Heart right ventricle (tissue), 16 donors: Measurements from ENCODE around the gene PAPPA. TPM values are rescaled to one million over a fixed set of nuclear protein-coding genes. Genes with fewer than 3 reads are reported as not detected.

ENCODE experiments used
- ATAC-seq, 8 donors: fragments of 200-7000 bp; cut with Tn5 transposase; one replicate each; pipeline ENCODE4 v1.9.1; 2020; ENCODE audit warnings: mild to moderate bottlenecking in 8 of 8, moderate library complexity in 8 of 8, moderate number of reproducible peaks in 1 of 8
- DNase-seq, 2 donors: peaks; one replicate each; pipeline ENCODE4 v3.0.0-alpha.2; 2020
- H3K27ac ChIP-seq, 10 donors: fragments of 200-600 bp; sonication (generic) in 2 of 10; one replicate each; pipeline versions ENCODE4 v1.5.0 to v1.8.0; 2020 to 2022; ENCODE audit warnings: mild to moderate bottlenecking in 3 of 10
- H3K27me3 ChIP-seq, 7 donors: fragments of 200-600 bp; one replicate each; pipeline ENCODE4 v1.8.0; 2021 to 2022; ENCODE audit warnings: mild to moderate bottlenecking in 2 of 7
- H3K36me3 ChIP-seq, 9 donors: fragments of 200-600 bp; sonication (generic) in 1 of 9; one replicate each; pipeline versions ENCODE4 v1.5.0 to v1.8.0; 2020 to 2022; ENCODE audit warnings: mild to moderate bottlenecking in 2 of 9
- H3K4me1 ChIP-seq, 9 donors: fragments of 200-600 bp; sonication (generic) in 1 of 9; one replicate each; pipeline versions ENCODE4 v1.5.0 to v1.8.0; 2020 to 2022; ENCODE audit warnings: mild to moderate bottlenecking in 4 of 9
- H3K4me3 ChIP-seq, 10 donors: fragments of 200-600 bp; sonication (generic) in 2 of 10; one replicate each; pipeline versions ENCODE4 v1.5.0 to v1.8.0; 2020 to 2022; ENCODE audit warnings: mild to moderate bottlenecking in 7 of 10, moderate library complexity in 2 of 10
- H3K9me3 ChIP-seq, 11 donors: fragments of 200-600 bp in 10 of 11; sonication (generic) in 2 of 11; one replicate each; pipeline versions ENCODE4 v1.5.0 to v1.8.0; 2013 to 2022; ENCODE audit warnings: mild to moderate bottlenecking in 2 of 11, control low read depth in 1 of 11, moderate library complexity in 1 of 11
- WGBS, 2 donors: extraction: QIAGEN DNeasy Blood & Tissue Kit; methylation state at CpG; one replicate each; pipeline ENCODE4 v1.1.7; 2013; ENCODE audit warnings: inconsistent platforms in 1 of 2; 5-methylcytosine and 5-hydroxymethylcytosine counted together
- intact Hi-C, 10 donors: fragments of 100-400 bp; cut with DNase I; formaldehyde crosslinking; loops; one replicate each; pipeline versions ENCODE4 v1.11.1 to v1.14.2; 2022
- polyA plus RNA-seq, 2 donors: library from polyadenylated mRNA; stranded (reverse); fragments of 200-250 nt; gene quantifications; one replicate each; pipeline ENCODE4 v1.2.3, GENCODE V29; 2013
- total RNA-seq, 10 donors: library from RNA; stranded (reverse); fragmentation: NEBNext Ultra II Directional in 3 of 10; extraction: Animal tissue kit (Norgen Biotek cat#: 25700) in 3 of 10; gene quantifications; one replicate each; pipeline versions ENCODE4 v1.2.1 to v1.2.4, GENCODE V29; 2021 to 2023
- TF ChIP-seq, protein P1 (sequence below), 9 donors: fragments of 200-600 bp; sonication (generic) in 2 of 9; IDR thresholded peaks; one replicate each; pipeline versions ENCODE4 v1.5.0 to v1.8.0; 2021 to 2022; ENCODE audit warnings: antibody characterized with exemption in 9 of 9, mild to moderate bottlenecking in 5 of 9, moderate library complexity in 1 of 9
- donor health status: Arrhythmogenic right ventricular cardiomyopathy.
- donor health status: ischemic (EF 13 %, LVEDD 7.1; RV severe dilation, severe dysfunction).
- donor health status: healthy with polysubstance abuse.
- donor health status: DM: no; HTN: yes; CAD: no.
- donor health status: DM: no; HTN: no; CAD: no.
- donor health status: ischemic (EF 25% LVEDD 6.9; RV normal size, moderate dysfunction).
- donor health status: ischemic (EF 25% LVEDD 5.7; RV mildly dilated, moderate dysfunction).
- donor health status: healthy.
- donor health status: DM: yes; HTN: yes; CAD: no.
- donor health status: Ischemic cardiomyopathy.
- donor health status: ischemic (EF 35%, LVEDD 5.7; RV mildly dilated, moderate dysfunction).
- donor health status: nonischemic (EF 11% LVEDD 7.7; RV severe dilation, severe dysfunction).
- donor health status: DM: yes; HTN: yes; CAD: no.
- donor health status: PGD.
- donor health status: ischemic (EF 29% LVEDD 5.4; RV normal size, mild dysfunction).
- donor health status: nonischemic (EF 23%, LVEDD 6.1; RV moderate dilation, normal function).

The PAPPA gene
- total and polyA plus RNA-seq, 12 donors, result 0.15 to 3.4 (median 1.2) TPM

- no peak for DNase-seq
- TF ChIP-seq, protein P1, sequence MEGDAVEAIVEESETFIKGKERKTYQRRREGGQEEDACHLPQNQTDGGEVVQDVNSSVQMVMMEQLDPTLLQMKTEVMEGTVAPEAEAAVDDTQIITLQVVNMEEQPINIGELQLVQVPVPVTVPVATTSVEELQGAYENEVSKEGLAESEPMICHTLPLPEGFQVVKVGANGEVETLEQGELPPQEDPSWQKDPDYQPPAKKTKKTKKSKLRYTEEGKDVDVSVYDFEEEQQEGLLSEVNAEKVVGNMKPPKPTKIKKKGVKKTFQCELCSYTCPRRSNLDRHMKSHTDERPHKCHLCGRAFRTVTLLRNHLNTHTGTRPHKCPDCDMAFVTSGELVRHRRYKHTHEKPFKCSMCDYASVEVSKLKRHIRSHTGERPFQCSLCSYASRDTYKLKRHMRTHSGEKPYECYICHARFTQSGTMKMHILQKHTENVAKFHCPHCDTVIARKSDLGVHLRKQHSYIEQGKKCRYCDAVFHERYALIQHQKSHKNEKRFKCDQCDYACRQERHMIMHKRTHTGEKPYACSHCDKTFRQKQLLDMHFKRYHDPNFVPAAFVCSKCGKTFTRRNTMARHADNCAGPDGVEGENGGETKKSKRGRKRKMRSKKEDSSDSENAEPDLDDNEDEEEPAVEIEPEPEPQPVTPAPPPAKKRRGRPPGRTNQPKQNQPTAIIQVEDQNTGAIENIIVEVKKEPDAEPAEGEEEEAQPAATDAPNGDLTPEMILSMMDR (IDR thresholded peaks at IDR 0.05), result no peak
- no peak for ATAC-seq
- Histone ChIP-seq H3K4me1 (no peaks in the 10 kb centered on the region), H3K4me3 (no peak overlapping the region), H3K9me3 (peaks cover 0 to 8% (median 0%) of the 10 kb centered on the region in 11 donors), H3K27ac (no peak overlapping the region), H3K36me3 (no peaks in the 10 kb centered on the region), H3K27me3 (no peaks in the 10 kb centered on the region)
- 46 to 49% methylated on average over 6 of the region's 6 CpGs for WGBS, 2 donors
- intact Hi-C loops, result loop anchor here in 5 of 10 donors (10.0 kb wide), 2 partner anchors 231 to 521 kb away; no protein-coding TSS in a partner anchor
These were observed 37.7 kb upstream of the PAPPA start for GRCh38 chr9:116115761-116116353.

DNA sequence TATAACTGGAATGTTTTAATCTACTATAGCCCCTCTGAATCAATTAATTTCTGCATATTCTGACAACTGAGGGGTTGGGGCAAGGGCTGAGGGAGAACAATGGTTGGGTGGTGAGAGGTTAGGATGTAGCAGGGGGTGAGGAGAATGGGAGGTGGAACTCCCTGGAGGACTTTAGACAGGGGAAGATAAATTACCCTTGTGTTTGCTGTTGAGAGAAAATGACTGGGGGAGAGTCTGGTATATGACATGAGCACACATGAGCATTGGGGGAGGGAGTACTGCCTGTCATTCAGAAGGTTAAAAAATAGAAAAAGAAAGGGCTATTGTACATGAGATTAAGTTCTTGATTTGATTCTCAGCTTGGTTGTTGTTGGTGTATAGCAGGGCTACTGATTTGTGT lies 37.2 kb upstream of the PAPPA start:
- TF ChIP-seq, protein P1 (IDR thresholded peaks at IDR 0.05), result no peak
- Histone ChIP-seq H3K27me3 (no peaks in the 10 kb centered on the region), H3K27ac (no peak overlapping the region), H3K9me3 (peaks cover 0 to 12% (median 0%) of the 10 kb centered on the region in 11 donors), H3K36me3 (no peaks in the 10 kb centered on the region), H3K4me3 (no peak overlapping the region), H3K4me1 (no peaks in the 10 kb centered on the region)
- ATAC-seq, result no peak
- intact Hi-C loops, result loop anchor here in 5 of 10 donors (10.0 kb wide), 2 partner anchors 232 to 522 kb away; no protein-coding TSS in a partner anchor
- no peak for DNase-seq

GRCh38 chr9:116123171-116123570 lies 30.4 kb upstream of the PAPPA start:
- Histone ChIP-seq H3K4me1 (no peaks in the 10 kb centered on the region), H3K27ac (no peak overlapping the region), H3K36me3 (no peaks in the 10 kb centered on the region), H3K4me3 (no peak overlapping the region), H3K9me3 (peaks cover 0 to 8% (median 0%) of the 10 kb centered on the region in 11 donors), H3K27me3 (no peaks in the 10 kb centered on the region)
- ATAC-seq (no peak), DNase-seq (no peak)
- WGBS, 2 donors, result 87 to 89% methylated on average over 3 of the region's 3 CpGs
- intact Hi-C loops, result loop anchor here in 1 of 10 donors (10.0 kb wide), 1 partner anchor 642 kb away; no protein-coding TSS in a partner anchor
- TF ChIP-seq, protein P1 (IDR thresholded peaks at IDR 0.05), result no peak

GRCh38 chr9:116124472-116125040 lies 29.0 kb upstream of the PAPPA start:
- DNase-seq, result no peak
- Histone ChIP-seq H3K36me3 (no peaks in the 10 kb centered on the region), H3K27me3 (no peaks in the 10 kb centered on the region), H3K4me3 (no peak overlapping the region), H3K4me1 (no peaks in the 10 kb centered on the region), H3K9me3 (peaks cover 0 to 4% (median 0%) of the 10 kb centered on the region in 11 donors), H3K27ac (no peak overlapping the region)
- ATAC-seq, result no peak
- TF ChIP-seq, protein P1 (IDR thresholded peaks at IDR 0.05), result no peak
- intact Hi-C loops, result loop anchor here in 1 of 10 donors (10.0 kb wide), 1 partner anchor 640 kb away; no protein-coding TSS in a partner anchor
- WGBS, 2 donors, result 79 to 86% methylated on average over 4 of the region's 4 CpGs
